Measurements from ENCODE around the gene ISY1.
"Not testable (repeated sequence)": the region's sequence is repeated elsewhere in the genome, so short reads cannot be mapped to it uniquely, and the experiment has no call there.

The ISY1 gene

GRCh38 chr3:129144786-129145185 lies 16.1 kb downstream of the ISY1 start:
- ATAC-seq (replicated peaks) (no peak), DNase-seq (no peak)
- H3K9me3 Mint-ChIP-seq, result no peaks in the 10 kb centered on the region
- H3K36me3 Mint-ChIP-seq (ENCODE audit: insufficient read depth), result peaks cover 78% of the 10 kb centered on the region
- H3K27ac Mint-ChIP-seq, result no peak overlapping the region
- peaks cover 2 to 4% of the 10 kb centered on the region in 2 donors for H3K4me1 Mint-ChIP-seq (ENCODE audit: low read depth in 2 of 2)
- no peaks in the 10 kb centered on the region for H3K27me3 Mint-ChIP-seq
- no peak overlapping the region for H3K4me3 Mint-ChIP-seq

- not testable (repeated sequence) for ATAC-seq (replicated peaks); H3K4me1 Mint-ChIP-seq (ENCODE audit: low read depth in 2 of 2); H3K4me3 Mint-ChIP-seq; H3K27me3 Mint-ChIP-seq; H3K27ac Mint-ChIP-seq; DNase-seq; H3K9me3 Mint-ChIP-seq
- H3K36me3 Mint-ChIP-seq (ENCODE audit: insufficient read depth), result peaks cover 83% of the 10 kb centered on the region
Measured at GRCh38 chr3:129141011-129141410, 19.9 kb downstream of the ISY1 start.

- Mint-ChIP-seq H3K27ac (peak overlapping the region in 1 of 2 donors; percentile 4), H3K9me3 (no peaks in the 10 kb centered on the region), H3K4me1 (ENCODE audit: low read depth in 2 of 2) (no peaks in the 10 kb centered on the region), H3K36me3 (ENCODE audit: insufficient read depth) (peaks cover 84% of the 10 kb centered on the region), H3K27me3 (no peaks in the 10 kb centered on the region), H3K4me3 (no peak overlapping the region)
- ATAC-seq (replicated peaks) (no peak), DNase-seq (no peak)
Measured at GRCh38 chr3:129139911-129140310, 21.0 kb downstream of the ISY1 start.

- not testable (repeated sequence) for ATAC-seq (replicated peaks); H3K4me1 Mint-ChIP-seq (ENCODE audit: low read depth in 2 of 2); H3K9me3 Mint-ChIP-seq; H3K27ac Mint-ChIP-seq; H3K4me3 Mint-ChIP-seq; H3K27me3 Mint-ChIP-seq; DNase-seq
- H3K36me3 Mint-ChIP-seq (ENCODE audit: insufficient read depth), result peaks cover 84% of the 10 kb centered on the region
Measured at GRCh38 chr3:129136275-129136674, 24.6 kb downstream of the ISY1 start.

- ATAC-seq (replicated peaks) (no peak), DNase-seq (no peak)
- H3K27me3 Mint-ChIP-seq, result no peaks in the 10 kb centered on the region
- peak overlapping the region; percentile 27 to 45 for H3K27ac Mint-ChIP-seq
- H3K9me3 Mint-ChIP-seq, result no peaks in the 10 kb centered on the region
- peak overlapping the region in 1 of 2 donors; percentile 11 for H3K4me3 Mint-ChIP-seq
- H3K4me1 Mint-ChIP-seq (ENCODE audit: low read depth in 2 of 2), result peaks cover 5 to 8% of the 10 kb centered on the region in 2 donors
- H3K36me3 Mint-ChIP-seq (ENCODE audit: insufficient read depth), result peaks cover 84% of the 10 kb centered on the region
Measured at GRCh38 chr3:129132097-129132866, 28.6 kb downstream of the ISY1 start.

- H3K4me1 Mint-ChIP-seq (ENCODE audit: low read depth in 2 of 2), result peaks cover 5 to 8% of the 10 kb centered on the region in 2 donors
- no peak overlapping the region for H3K4me3 Mint-ChIP-seq
- H3K9me3 Mint-ChIP-seq, result no peaks in the 10 kb centered on the region
- DNase-seq, result no peak
- H3K27me3 Mint-ChIP-seq, result no peaks in the 10 kb centered on the region
- peak overlapping the region; percentile 5 to 45 for H3K27ac Mint-ChIP-seq
- peaks cover 77% of the 10 kb centered on the region for H3K36me3 Mint-ChIP-seq (ENCODE audit: insufficient read depth)
- no peak for ATAC-seq (replicated peaks)
Measured at GRCh38 chr3:129131465-129132088, 29.3 kb downstream of the ISY1 start.

- Mint-ChIP-seq H3K36me3 (ENCODE audit: insufficient read depth) (peaks cover 68% of the 10 kb centered on the region), H3K27ac (peak overlapping the region in 1 of 2 donors; percentile 16), H3K27me3 (no peaks in the 10 kb centered on the region)
Measured at GRCh38 chr3:129130291-129130813, 30.5 kb downstream of the ISY1 start.

GRCh38 chr3:129128357-129129155 lies 32.3 kb downstream of the ISY1 start:
- Mint-ChIP-seq H3K4me1 (ENCODE audit: low read depth in 2 of 2) (peaks cover 5 to 8% of the 10 kb centered on the region in 2 donors), H3K4me3 (no peak overlapping the region), H3K27me3 (no peaks in the 10 kb centered on the region), H3K9me3 (no peaks in the 10 kb centered on the region), H3K27ac (peak overlapping the region in 1 of 2 donors; percentile 80), H3K36me3 (ENCODE audit: insufficient read depth) (peaks cover 59% of the 10 kb centered on the region)
- ATAC-seq (replicated peaks) (no peak), DNase-seq (no peak)

More at GRCh38 chr3:129130291-129130813, 30.5 kb downstream of the ISY1 start:
- peaks cover 5 to 8% of the 10 kb centered on the region in 2 donors for H3K4me1 Mint-ChIP-seq (ENCODE audit: low read depth in 2 of 2)
- H3K9me3 Mint-ChIP-seq, result no peaks in the 10 kb centered on the region
- H3K4me3 Mint-ChIP-seq, result no peak overlapping the region
- DNase-seq (no peak), ATAC-seq (replicated peaks) (no peak)

GRCh38 chr3:129126726-129127280 lies 34.1 kb downstream of the ISY1 start:
- peaks cover 54% of the 10 kb centered on the region for H3K36me3 Mint-ChIP-seq (ENCODE audit: insufficient read depth)
- DNase-seq, result no peak
- peak overlapping the region; percentile 23 to 33 for H3K27ac Mint-ChIP-seq
- peaks cover 8 to 9% of the 10 kb centered on the region in 2 donors for H3K4me1 Mint-ChIP-seq (ENCODE audit: low read depth in 2 of 2)
- ATAC-seq (replicated peaks), result no peak
- H3K4me3 Mint-ChIP-seq, result no peak overlapping the region
- no peaks in the 10 kb centered on the region for H3K9me3 Mint-ChIP-seq
- no peaks in the 10 kb centered on the region for H3K27me3 Mint-ChIP-seq

GRCh38 chr3:129123314-129124060 lies 37.4 kb downstream of the ISY1 start:
- no peaks in the 10 kb centered on the region for H3K27me3 Mint-ChIP-seq
- ATAC-seq (replicated peaks), result no peak
- H3K9me3 Mint-ChIP-seq, result no peaks in the 10 kb centered on the region
- peaks cover 45% of the 10 kb centered on the region for H3K36me3 Mint-ChIP-seq (ENCODE audit: insufficient read depth)
- H3K4me1 Mint-ChIP-seq (ENCODE audit: low read depth in 2 of 2), result peaks cover 27 to 29% of the 10 kb centered on the region in 2 donors
- peak in 1 of 3 experiments; percentile 27 for DNase-seq
- H3K4me3 Mint-ChIP-seq, result peak overlapping the region in 1 of 2 donors; percentile 21
- peak overlapping the region; percentile 83 to 84 for H3K27ac Mint-ChIP-seq

GRCh38 chr3:129122412-129123011 lies 38.4 kb downstream of the ISY1 start:
- H3K27me3 Mint-ChIP-seq, result no peaks in the 10 kb centered on the region
- ATAC-seq (replicated peaks), result no peak
- DNase-seq, result no peak
- H3K4me3 Mint-ChIP-seq, result peak overlapping the region; percentile 73 to 93
- H3K9me3 Mint-ChIP-seq, result no peaks in the 10 kb centered on the region
- H3K4me1 Mint-ChIP-seq (ENCODE audit: low read depth in 2 of 2), result peaks cover 34 to 39% of the 10 kb centered on the region in 2 donors
- peaks cover 42% of the 10 kb centered on the region for H3K36me3 Mint-ChIP-seq (ENCODE audit: insufficient read depth)
- peak overlapping the region; percentile 83 to 84 for H3K27ac Mint-ChIP-seq

GRCh38 chr3:129121792-129122411 lies 39.0 kb downstream of the ISY1 start, which contains the start of gene RAB43:
TSS of gene RAB43 (minus strand) at chr3:129121804. CDS start at chr3:129121489, 315 bp downstream.
- H3K27ac Mint-ChIP-seq, result peak within 1 kb of the TSS; percentile 83 to 94
- peak; percentile 88 to 91 (median 91) for DNase-seq
- no peaks in the 10 kb centered on the region for H3K9me3 Mint-ChIP-seq
- H3K36me3 Mint-ChIP-seq (ENCODE audit: insufficient read depth), result peaks cover 42% of the 10 kb centered on the region
- peaks cover 35 to 45% of the 10 kb centered on the region in 2 donors for H3K4me1 Mint-ChIP-seq (ENCODE audit: low read depth in 2 of 2)
- peak; percentile 59 for ATAC-seq (replicated peaks)
- H3K4me3 Mint-ChIP-seq, result peak within 1 kb of the TSS; percentile 93
- H3K27me3 Mint-ChIP-seq, result no peaks in the 10 kb centered on the region
